OCI-LY7 (cell line): ENCODE measurements around the gene TEX28. TPM values are rescaled to one million over a fixed set of nuclear protein-coding genes. Genes with fewer than 3 reads are reported as not detected.
"Not testable (repeated sequence)": the region's sequence is repeated elsewhere in the genome, so short reads cannot be mapped to it uniquely, and the experiment has no call there.

ENCODE experiments used
- BruUV-seq: library from RNA; stranded (reverse); fragments of 400-500 nt; replicated peaks from 2 replicates; lab custom pipeline; 2021; lab: Mats Ljungman, UMichigan
- CTCF ChIA-PET: fragments of 300-600 bp; sonication (Branson Sonifier 250); formaldehyde crosslinking; loops from one replicate; lab custom pipeline; 2022; ENCODE audit warnings: antibody characterized with exemption; ENCODE audit not compliant: unreplicated experiment; lab: Charles Lee
- POLR2A ChIA-PET: fragments of 300-600 bp; sonication (Branson Sonifier 250); formaldehyde crosslinking; loops from one replicate; lab custom pipeline; 2022; ENCODE audit warnings: antibody characterized with exemption; lab: Charles Lee
- DNase-seq: peaks from one replicate; pipeline ENCODE4 v3.0.0-alpha.2; 2015; ENCODE audit warnings: low spot score
- H2AFZ ChIP-seq: fragments of 200-600 bp; sonication (generic), shearing (Covaris generic); 2 replicates; pipeline ENCODE4 v1.6.1; 2014; ENCODE audit warnings: mild to moderate bottlenecking, antibody characterized with exemption, low read length, moderate library complexity
- H3K27ac ChIP-seq: fragments of 200-600 bp; sonication (generic); 2 replicates; pipeline ENCODE4 v1.5.1; 2014; ENCODE audit warnings: mixed run types, low read depth, mild to moderate bottlenecking, moderate library complexity, low read length, inconsistent platforms; ENCODE audit not compliant: poor library complexity, severe bottlenecking
- H3K36me3 ChIP-seq: fragments of 200-600 bp; sonication (generic); 2 replicates; pipeline ENCODE4 v1.6.1; 2014; ENCODE audit warnings: mild to moderate bottlenecking, antibody characterized with exemption, low read length, moderate library complexity, mixed read lengths; ENCODE audit not compliant: insufficient read depth
- H3K4me1 ChIP-seq: fragments of 200-600 bp; sonication (generic); 2 replicates; pipeline ENCODE4 v1.5.1; 2014; ENCODE audit warnings: mild to moderate bottlenecking, low read length; ENCODE audit not compliant: insufficient read depth, poor library complexity, severe bottlenecking
- H3K4me2 ChIP-seq: fragments of 200-600 bp; sonication (generic); 2 replicates; pipeline ENCODE4 v1.6.1; 2014; ENCODE audit warnings: mild to moderate bottlenecking, low read length
- H3K4me3 ChIP-seq: fragments of 200-600 bp; sonication (generic); 2 replicates; pipeline ENCODE4 v1.5.1; 2014; ENCODE audit warnings: mild to moderate bottlenecking, low read depth, low read length; ENCODE audit not compliant: poor library complexity, severe bottlenecking
- H3K79me2 ChIP-seq: fragments of 200-600 bp; sonication (generic); 2 replicates; pipeline ENCODE4 v1.6.1; 2016; ENCODE audit warnings: low read depth, mild to moderate bottlenecking, low read length, moderate library complexity, mixed read lengths; ENCODE audit not compliant: insufficient read depth
- H3K9me2 ChIP-seq: fragments of 200-600 bp; sonication (generic); 2 replicates; pipeline ENCODE4 v1.6.1; 2016; ENCODE audit warnings: mild to moderate bottlenecking, low read length, mixed read lengths; ENCODE audit not compliant: insufficient read depth
- H3K9me3 ChIP-seq: fragments of 200-600 bp; sonication (generic); 2 replicates; pipeline ENCODE4 v1.6.1; 2014; ENCODE audit warnings: mild to moderate bottlenecking, mixed run types, low read length, mixed read lengths
- H4K20me1 ChIP-seq: fragments of 200-600 bp; sonication (generic); 2 replicates; pipeline ENCODE4 v1.6.1; 2014; ENCODE audit warnings: mild to moderate bottlenecking, antibody characterized with exemption, low read length, moderate library complexity, mixed read lengths; ENCODE audit not compliant: insufficient read depth
- EZH2phosphoT487 ChIP-seq: fragments of 200-600 bp; sonication (generic); IDR thresholded peaks from 2 replicates; pipeline ENCODE4 v1.6.1; 2018; ENCODE audit warnings: low read depth, borderline replicate concordance, mild to moderate bottlenecking, mixed run types, antibody characterized with exemption, low read length, moderate library complexity, mixed read lengths
- intact Hi-C: fragments of 100-400 bp; cut with micrococcal nuclease; formaldehyde crosslinking; loops from one replicate; pipeline ENCODE4 v1.10.0; 2022; ENCODE audit not compliant: unreplicated experiment
- total RNA-seq, 2 experiments: library from RNA; depleted of rRNA in 1 of 2; stranded (reverse); fragments of >200 nt in 1 of 2; shearing (Covaris generic) in 1 of 2; gene quantifications; 2 replicates each; pipeline ENCODE4 v1.2.3, GENCODE V29; 2014 to 2022
- TF ChIP-seq, protein P1 (sequence below): fragments of 200-600 bp; sonication (generic); conservative IDR thresholded peaks from 2 replicates; pipeline ENCODE4 v1.5.1; 2014; ENCODE audit warnings: mild to moderate bottlenecking, antibody characterized with exemption, low read length, moderate library complexity, mixed read lengths

Gene TEX28
- total RNA-seq, 2 experiments from 2014 or later, result not detected

DNA sequence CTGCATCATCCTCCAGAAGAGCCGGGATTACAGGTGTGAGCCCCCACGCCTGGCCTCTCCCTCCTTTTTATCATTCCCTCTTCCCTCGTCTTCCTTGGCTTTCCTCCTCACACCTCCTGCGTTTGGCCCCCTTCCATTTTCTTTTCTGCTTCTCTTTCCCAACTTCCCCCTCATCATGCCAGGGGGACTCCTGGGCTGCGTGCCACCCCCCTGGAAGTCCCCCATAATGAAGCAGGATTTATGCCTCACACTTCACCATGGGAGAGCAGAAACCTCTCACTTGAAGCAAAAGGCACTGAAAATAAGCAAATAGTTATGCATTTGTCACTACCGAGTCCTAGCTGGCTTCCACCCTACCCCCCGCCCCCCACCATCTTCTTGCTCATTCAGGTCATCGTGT is 8.6 kb upstream of the TEX28 start:
- ChIA-PET POLR2A (no interaction called here), CTCF (no interaction called here)

GRCh38 chrX:154302998-154303397 is 8.1 kb upstream of the TEX28 start:
- POLR2A ChIA-PET, H3K4me2 ChIP-seq, H2AFZ ChIP-seq, intact Hi-C loops, BruUV-seq, H3K79me2 ChIP-seq, H3K4me3 ChIP-seq, H3K36me3 ChIP-seq, H3K27ac ChIP-seq, H3K9me3 ChIP-seq, CTCF ChIA-PET, H3K4me1 ChIP-seq, H4K20me1 ChIP-seq, DNase-seq, H3K9me2 ChIP-seq: not testable (repeated sequence)

More for the DNA sequence above, 8.6 kb upstream of the TEX28 start:
- Histone ChIP-seq H3K79me2 (no peaks in the 10 kb centered on the region), H3K9me3 (no peaks in the 10 kb centered on the region), H3K9me2 (no peaks in the 10 kb centered on the region), H3K4me3 (no peak overlapping the region), H4K20me1 (no peaks in the 10 kb centered on the region), H3K4me1 (peaks cover 5% of the 10 kb centered on the region), H3K4me2 (no peak overlapping the region), H2AFZ (no peak overlapping the region), H3K27ac (no peak overlapping the region), H3K36me3 (no peaks in the 10 kb centered on the region)
- no TSS peak for BruUV-seq
- intact Hi-C loops, result no loop called here
- TF ChIP-seq EZH2phosphoT487, result no peak
- TF ChIP-seq, protein P1, sequence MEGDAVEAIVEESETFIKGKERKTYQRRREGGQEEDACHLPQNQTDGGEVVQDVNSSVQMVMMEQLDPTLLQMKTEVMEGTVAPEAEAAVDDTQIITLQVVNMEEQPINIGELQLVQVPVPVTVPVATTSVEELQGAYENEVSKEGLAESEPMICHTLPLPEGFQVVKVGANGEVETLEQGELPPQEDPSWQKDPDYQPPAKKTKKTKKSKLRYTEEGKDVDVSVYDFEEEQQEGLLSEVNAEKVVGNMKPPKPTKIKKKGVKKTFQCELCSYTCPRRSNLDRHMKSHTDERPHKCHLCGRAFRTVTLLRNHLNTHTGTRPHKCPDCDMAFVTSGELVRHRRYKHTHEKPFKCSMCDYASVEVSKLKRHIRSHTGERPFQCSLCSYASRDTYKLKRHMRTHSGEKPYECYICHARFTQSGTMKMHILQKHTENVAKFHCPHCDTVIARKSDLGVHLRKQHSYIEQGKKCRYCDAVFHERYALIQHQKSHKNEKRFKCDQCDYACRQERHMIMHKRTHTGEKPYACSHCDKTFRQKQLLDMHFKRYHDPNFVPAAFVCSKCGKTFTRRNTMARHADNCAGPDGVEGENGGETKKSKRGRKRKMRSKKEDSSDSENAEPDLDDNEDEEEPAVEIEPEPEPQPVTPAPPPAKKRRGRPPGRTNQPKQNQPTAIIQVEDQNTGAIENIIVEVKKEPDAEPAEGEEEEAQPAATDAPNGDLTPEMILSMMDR, result no peak
- no peak for DNase-seq

DNA sequence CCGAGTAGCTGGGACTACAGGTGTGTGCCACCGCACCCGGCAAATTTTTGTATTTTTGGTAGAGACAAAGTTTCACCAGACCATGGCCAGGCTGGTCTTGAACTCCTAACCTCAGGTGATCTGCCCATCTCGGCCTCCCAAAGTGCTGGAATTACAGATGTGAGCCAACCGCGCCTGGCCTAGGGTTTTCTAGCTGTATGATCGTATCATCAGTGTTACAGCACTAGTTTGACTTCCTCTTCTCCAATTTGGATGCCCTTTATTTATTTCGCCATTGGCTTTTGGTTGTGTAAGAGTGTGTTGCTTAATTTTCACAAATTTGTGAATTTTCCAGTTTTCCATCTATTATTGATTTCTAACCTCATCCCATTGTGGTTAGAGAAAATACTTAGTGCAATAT is 5.9 kb upstream of the TEX28 start:
- intact Hi-C loops, result no loop called here
- BruUV-seq, result no TSS peak

More for the DNA sequence above, 5.9 kb upstream of the TEX28 start:
- POLR2A ChIA-PET, result no interaction called here
- CTCF ChIA-PET, result no interaction called here
- DNase-seq, result no peak
- Histone ChIP-seq H3K27ac (no peak overlapping the region), H3K9me3 (no peaks in the 10 kb centered on the region), H3K36me3 (no peaks in the 10 kb centered on the region), H4K20me1 (no peaks in the 10 kb centered on the region), H3K4me2 (no peak overlapping the region), H3K79me2 (no peaks in the 10 kb centered on the region), H3K9me2 (no peaks in the 10 kb centered on the region), H3K4me3 (no peak overlapping the region), H2AFZ (no peak overlapping the region), H3K4me1 (peaks cover 10% of the 10 kb centered on the region)
- TF ChIP-seq EZH2phosphoT487, result no peak
- TF ChIP-seq, protein P1, result no peak
